Neuronal stem cell (in vitro differentiated cells): ENCODE data around the gene GRAP2.

Experiments used
- DNase-seq: peaks from one replicate; pipeline ENCODE4 v3.0.0-alpha.2; 2013; ENCODE audit warnings: low spot score
- H2AFZ ChIP-seq: one replicate; pipeline ENCODE4 v1.6.1; 2013; ENCODE audit warnings: mild to moderate bottlenecking, low read length, inconsistent platforms
- H2AK5ac ChIP-seq: 2 replicates; pipeline ENCODE4 v1.6.1; 2013; ENCODE audit warnings: low read depth, mild to moderate bottlenecking, inconsistent platforms, low read length, moderate library complexity, mixed read lengths
- H2BK120ac ChIP-seq: 2 replicates; pipeline ENCODE4 v1.6.1; 2013; ENCODE audit warnings: low read depth, mild to moderate bottlenecking, inconsistent platforms, low read length, moderate library complexity, mixed read lengths
- H2BK12ac ChIP-seq: one replicate; pipeline ENCODE4 v1.6.1; 2013; ENCODE audit warnings: low read length, inconsistent platforms
- H2BK15ac ChIP-seq: 2 replicates; pipeline ENCODE4 v1.6.1; 2013; ENCODE audit warnings: mild to moderate bottlenecking, low read length, inconsistent platforms, mixed read lengths
- H2BK5ac ChIP-seq: one replicate; pipeline ENCODE4 v1.6.1; 2013; ENCODE audit warnings: inconsistent platforms, mild to moderate bottlenecking, low read length, moderate library complexity
- H3K14ac ChIP-seq: one replicate; pipeline ENCODE4 v1.6.1; 2013; ENCODE audit warnings: low read length, inconsistent platforms
- H3K18ac ChIP-seq: 2 replicates; pipeline ENCODE4 v1.6.1; 2013; ENCODE audit warnings: low read length, inconsistent platforms
- H3K23ac ChIP-seq: 2 replicates; pipeline ENCODE4 v1.6.1; 2013; ENCODE audit warnings: low read depth, mild to moderate bottlenecking, mixed read lengths, low read length, inconsistent platforms; ENCODE audit not compliant: poor library complexity
- H3K27ac ChIP-seq: replicated peaks from 3 replicates; pipeline ENCODE4 v1.5.1; 2013; ENCODE audit warnings: low read length, inconsistent platforms
- H3K27me3 ChIP-seq, 3 experiments: 2 replicates each; pipeline ENCODE4 v1.6.1; 2013; ENCODE audit warnings: low read length in 3 of 3, mild to moderate bottlenecking in 2 of 3, inconsistent platforms in 1 of 3, low read depth in 1 of 3, mixed read lengths in 1 of 3, moderate library complexity in 1 of 3; ENCODE audit not compliant: control insufficient read depth in 3 of 3, insufficient read depth in 3 of 3
- H3K36me3 ChIP-seq, 2 donors: replicated peaks in 1 of 2; 2 replicates each; pipeline ENCODE4 v1.6.1; 2013; ENCODE audit warnings: low read length in 2 of 2; ENCODE audit not compliant: control insufficient read depth in 2 of 2, insufficient read depth in 2 of 2
- H3K4ac ChIP-seq: 2 replicates; pipeline ENCODE4 v1.6.1; 2013; ENCODE audit warnings: inconsistent platforms, mild to moderate bottlenecking, low read length, moderate library complexity
- H3K4me1 ChIP-seq, 2 donors: 1 replicate in 1 of 2; 2 replicates in 1 of 2; pipeline ENCODE4 v1.6.1; 2013; ENCODE audit warnings: low read length in 2 of 2, low read depth in 1 of 2; ENCODE audit not compliant: control insufficient read depth in 2 of 2, insufficient read depth in 1 of 2
- H3K4me2 ChIP-seq: one replicate; pipeline ENCODE4 v1.6.1; 2013; ENCODE audit warnings: mild to moderate bottlenecking, low read length, inconsistent platforms; ENCODE audit not compliant: insufficient read depth, poor library complexity, severe bottlenecking
- H3K4me3 ChIP-seq, 2 donors: 2 replicates each; pipeline ENCODE4 v1.5.1; 2013; ENCODE audit warnings: low read length in 2 of 2, mild to moderate bottlenecking in 2 of 2, inconsistent platforms in 1 of 2, moderate library complexity in 1 of 2
- H3K79me1 ChIP-seq: one replicate; pipeline ENCODE4 v1.6.1; 2013; ENCODE audit warnings: low read depth, mild to moderate bottlenecking, inconsistent platforms, low read length, moderate library complexity
- H3K9ac ChIP-seq: one replicate; pipeline ENCODE4 v1.6.1; 2013; ENCODE audit warnings: mild to moderate bottlenecking, low read depth, low read length, inconsistent platforms; ENCODE audit not compliant: poor library complexity
- H3K9me3 ChIP-seq, 2 donors: replicated peaks in 1 of 2; 2 replicates each; pipeline versions ENCODE3 to v1.6.1; 2013; ENCODE audit warnings: low read length in 2 of 2, mild to moderate bottlenecking in 2 of 2, inconsistent platforms in 1 of 2, low read depth in 1 of 2, mixed read lengths in 1 of 2, moderate library complexity in 1 of 2; ENCODE audit not compliant: control insufficient read depth in 2 of 2, insufficient read depth in 1 of 2
- H4K8ac ChIP-seq: one replicate; pipeline ENCODE4 v1.6.1; 2013; ENCODE audit warnings: low read depth, mild to moderate bottlenecking, inconsistent platforms, low read length, moderate library complexity
- H4K91ac ChIP-seq: one replicate; pipeline ENCODE4 v1.6.1; 2013; ENCODE audit warnings: low read length, low read depth, mild to moderate bottlenecking, inconsistent platforms; ENCODE audit not compliant: poor library complexity
- WGBS, 2 donors: extraction: QIAGEN DNeasy Blood & Tissue Kit; methylation state at CpG; one replicate each; pipeline ENCODE4 v1.1.7; 2013; ENCODE audit warnings: missing lambda C conversion rate in 2 of 2, mixed read lengths in 1 of 2; ENCODE audit not compliant: insufficient read length in 2 of 2, insufficient replicate concordance in 1 of 2; ENCODE audit errors: extremely low coverage in 2 of 2; 5-methylcytosine and 5-hydroxymethylcytosine counted together

Gene GRAP2

GRCh38 chr22:39932918-39933649, 32.2 kb downstream of the GRAP2 start:
- Histone ChIP-seq H2AFZ (no peak overlapping the region), H3K79me1 (no peaks in the 10 kb centered on the region), H2BK12ac (no peak overlapping the region), H4K8ac (no peak overlapping the region), H3K4me3 (no peak overlapping the region), H2BK5ac (no peak overlapping the region), H2BK120ac (no peak overlapping the region), H3K14ac (no peak overlapping the region), H3K4ac (no peak overlapping the region), H3K18ac (no peak overlapping the region), H3K9me3 (no peaks in the 10 kb centered on the region), H4K91ac (no peak overlapping the region), H2AK5ac (no peak overlapping the region), H3K23ac (no peak overlapping the region), H3K27ac (no peak overlapping the region), H3K4me1 (peaks cover 0 to 12% of the 10 kb centered on the region in 2 donors), H3K36me3 (no peaks in the 10 kb centered on the region), H3K9ac (no peak overlapping the region), H2BK15ac (no peak overlapping the region), H3K27me3 (peaks cover 0 to 18% (median 3%) of the 10 kb centered on the region in 3 experiments), H3K4me2 (no peak overlapping the region)
- no CpG with 5 or more reads among the region's 7 CpGs for WGBS, 2 donors
- peak; percentile 69 for DNase-seq

- Histone ChIP-seq H2AFZ (no peak overlapping the region), H4K8ac (no peak overlapping the region), H3K18ac (no peak overlapping the region), H3K27ac (no peak overlapping the region), H3K23ac (no peak overlapping the region), H4K91ac (no peak overlapping the region), H3K79me1 (no peaks in the 10 kb centered on the region), H2AK5ac (no peak overlapping the region), H3K4me1 (peaks cover 0 to 12% of the 10 kb centered on the region in 2 donors), H3K9ac (no peak overlapping the region), H2BK12ac (no peak overlapping the region), H3K36me3 (no peaks in the 10 kb centered on the region), H3K9me3 (no peaks in the 10 kb centered on the region), H3K27me3 (peaks cover 0 to 18% (median 3%) of the 10 kb centered on the region in 3 experiments), H3K4me3 (no peak overlapping the region), H3K4me2 (no peak overlapping the region), H3K4ac (no peak overlapping the region), H2BK15ac (no peak overlapping the region), H2BK5ac (no peak overlapping the region), H3K14ac (no peak overlapping the region), H2BK120ac (no peak overlapping the region)
- DNase-seq = no peak
- no CpG with 5 or more reads among the region's 8 CpGs for WGBS, 2 donors
Measured at GRCh38 chr22:39933741-39934140, 32.9 kb downstream of the GRAP2 start.

DNA sequence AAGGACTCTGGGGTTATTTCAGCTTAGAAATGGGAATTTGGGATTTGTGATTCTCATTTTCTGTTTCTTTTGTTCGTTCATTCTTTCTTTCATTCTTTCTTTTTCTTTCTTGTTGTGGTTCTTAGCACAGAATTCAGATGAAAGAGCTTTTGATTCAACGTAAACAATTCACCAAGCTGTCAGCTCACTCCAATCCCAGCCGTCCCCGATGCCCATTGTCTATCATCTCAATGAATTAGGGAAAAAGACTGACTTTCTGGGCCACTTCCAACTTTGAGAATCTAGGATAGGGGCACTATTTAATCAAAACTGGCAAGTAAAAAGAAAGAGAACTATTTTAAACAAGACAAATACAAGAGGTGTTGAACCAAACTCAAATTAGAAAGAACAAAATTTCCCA, 34.2 kb downstream of the GRAP2 start:
- no CpG with 5 or more reads among the region's 4 CpGs for WGBS, 2 donors
- no peaks in the 10 kb centered on the region for H3K9me3 ChIP-seq

GRCh38 chr22:39935612-39936011, 34.7 kb downstream of the GRAP2 start:
- WGBS, 2 donors = no CpG with 5 or more reads among the region's 6 CpGs
- Histone ChIP-seq H3K4me2 (no peak overlapping the region), H3K9ac (no peak overlapping the region), H3K14ac (no peak overlapping the region), H2BK5ac (no peak overlapping the region), H4K91ac (no peak overlapping the region), H2AK5ac (no peak overlapping the region), H2BK12ac (no peak overlapping the region), H3K27me3 (peaks cover 0 to 18% (median 3%) of the 10 kb centered on the region in 3 experiments), H3K27ac (no peak overlapping the region), H3K18ac (no peak overlapping the region), H2AFZ (no peak overlapping the region), H3K4ac (no peak overlapping the region), H3K4me3 (no peak overlapping the region), H2BK120ac (no peak overlapping the region), H3K36me3 (no peaks in the 10 kb centered on the region), H3K4me1 (peaks cover 0 to 12% of the 10 kb centered on the region in 2 donors), H4K8ac (no peak overlapping the region), H3K79me1 (no peaks in the 10 kb centered on the region), H3K9me3 (no peaks in the 10 kb centered on the region), H3K23ac (no peak overlapping the region), H2BK15ac (no peak overlapping the region)
- no peak for DNase-seq

More for the DNA sequence above, 34.2 kb downstream of the GRAP2 start:
- Histone ChIP-seq H3K27me3 (peaks cover 0 to 18% (median 3%) of the 10 kb centered on the region in 3 experiments), H3K9ac (no peak overlapping the region), H3K4me1 (peaks cover 0 to 12% of the 10 kb centered on the region in 2 donors), H4K8ac (no peak overlapping the region), H3K4me3 (no peak overlapping the region), H3K79me1 (no peaks in the 10 kb centered on the region), H2BK15ac (no peak overlapping the region), H2BK5ac (no peak overlapping the region), H3K23ac (no peak overlapping the region), H4K91ac (no peak overlapping the region), H2BK120ac (no peak overlapping the region), H3K36me3 (no peaks in the 10 kb centered on the region), H3K4me2 (no peak overlapping the region), H2AK5ac (no peak overlapping the region), H3K14ac (no peak overlapping the region), H2AFZ (no peak overlapping the region), H3K27ac (no peak overlapping the region), H2BK12ac (no peak overlapping the region), H3K18ac (no peak overlapping the region), H3K4ac (no peak overlapping the region)
- DNase-seq = no peak
